Activated effector memory CD4-positive, alpha-beta T cell treated with Interleukin-2 at 50 U/mL for 16 hours (primary cell): ENCODE measurements around the gene CAST.

Source experiments
- DNase-seq: peaks from one replicate; pipeline ENCODE4 v3.0.0-alpha.2; 2020

The CAST gene

GRCh38 chr5:96645091-96645490 lies 17.1 kb upstream of the CAST start:
- no peak for DNase-seq

- DNase-seq = no peak
Measured at GRCh38 chr5:96648023-96648422, 14.2 kb upstream of the CAST start.

- no peak for DNase-seq
Measured at GRCh38 chr5:96648593-96648992, 13.6 kb upstream of the CAST start.

GRCh38 chr5:96649251-96649662 lies 12.9 kb upstream of the CAST start:
- no peak for DNase-seq

- no peak for DNase-seq
Measured at GRCh38 chr5:96649681-96650540, 12.3 kb upstream of the CAST start.

GRCh38 chr5:96651047-96651446 lies 11.1 kb upstream of the CAST start:
- no peak for DNase-seq

GRCh38 chr5:96651948-96652753 lies 10.0 kb upstream of the CAST start:
- DNase-seq = no peak

- no peak for DNase-seq
Measured at GRCh38 chr5:96652769-96653454, 9.3 kb upstream of the CAST start.

GRCh38 chr5:96654209-96654608 lies 8.0 kb upstream of the CAST start:
- no peak for DNase-seq

- no peak for DNase-seq
Measured at GRCh38 chr5:96655085-96655484, 7.1 kb upstream of the CAST start.

- DNase-seq = no peak
Measured at GRCh38 chr5:96655506-96655905, 6.7 kb upstream of the CAST start.

- peak; percentile 42 for DNase-seq
Measured at GRCh38 chr5:96657068-96657467, 5.1 kb upstream of the CAST start.

- no peak for DNase-seq
Measured at GRCh38 chr5:96658272-96658671, 3.9 kb upstream of the CAST start.

- no peak for DNase-seq
Measured at GRCh38 chr5:96659170-96659569, 3.0 kb upstream of the CAST start.

GRCh38 chr5:96660971-96661854 lies 963 bp upstream of the CAST start:
- DNase-seq = peak; percentile 31

- DNase-seq = peak; percentile 81
Measured at GRCh38 chr5:96662725-96663518, 746 bp downstream of the CAST start.

- DNase-seq = no peak
Measured at GRCh38 chr5:96663608-96664007, 1.4 kb downstream of the CAST start.

- no peak for DNase-seq
Measured at GRCh38 chr5:96664669-96665068, 2.5 kb downstream of the CAST start.

- DNase-seq = no peak
Measured at GRCh38 chr5:96668725-96669124, 6.5 kb downstream of the CAST start.

GRCh38 chr5:96669909-96670308 lies 7.7 kb downstream of the CAST start:
- no peak for DNase-seq

GRCh38 chr5:96671441-96671840 lies 9.3 kb downstream of the CAST start:
- no peak for DNase-seq

- no peak for DNase-seq
Measured at GRCh38 chr5:96673127-96673526, 11.0 kb downstream of the CAST start.
